B cell (primary cell): ENCODE measurements around the gene SGIP1. TPM values are rescaled to one million over a fixed set of nuclear protein-coding genes. Genes with fewer than 3 reads are reported as not detected.
A peak's percentile ranks its signal among the peaks of the same experiment; 100 is the strongest.
"Not testable (repeated sequence)": the region's sequence is repeated elsewhere in the genome, so short reads cannot be mapped to it uniquely, and the experiment has no call there.

Source experiments
- ATAC-seq: fragments of 200-7000 bp; cut with Tn5 transposase; one replicate; pipeline ENCODE4 v1.10.0; 2021; ENCODE audit warnings: low read depth, mild to moderate bottlenecking, moderate number of reproducible peaks, moderate library complexity
- CTCF ChIA-PET: fragments of 350-600 bp; sonication (Branson Sonifier 250); formaldehyde crosslinking; loops from one replicate; lab custom pipeline; 2021; ENCODE audit warnings: antibody characterized with exemption, inconsistent platforms; lab: Charles Lee
- POLR2A ChIA-PET: fragments of 350-600 bp; sonication (Branson Sonifier 250); formaldehyde crosslinking; loops from one replicate; lab custom pipeline; 2021; ENCODE audit warnings: antibody characterized with exemption; lab: Charles Lee
- DNase-seq: peaks from one replicate; pipeline ENCODE4 v3.0.0; 2013
- H2AFZ ChIP-seq: 2 replicates; pipeline ENCODE4 v1.6.1; 2012; ENCODE audit warnings: mild to moderate bottlenecking, low read depth, low read length; ENCODE audit not compliant: insufficient read depth, poor library complexity, severe bottlenecking
- H3K27ac ChIP-seq, 2 donors: 1 replicate in 1 of 2; 2 replicates in 1 of 2; pipeline ENCODE4 v1.5.1; 2012 to 2013; ENCODE audit warnings: low read length in 2 of 2, mild to moderate bottlenecking in 2 of 2, moderate library complexity in 1 of 2
- H3K27me3 ChIP-seq, 4 experiments: fragments of 200-600 bp in 1 of 4; sonication (generic) in 1 of 4; replicated peaks in 1 of 4; 1 replicate in 2 of 4; 2 replicates in 2 of 4; pipeline versions ENCODE4 v1.6.1 to v1.7.0; 2013 to 2016; ENCODE audit warnings: low read length in 3 of 4, mild to moderate bottlenecking in 2 of 4, mixed read lengths in 1 of 4, moderate library complexity in 1 of 4; ENCODE audit not compliant: insufficient read depth in 4 of 4, control insufficient read depth in 3 of 4; ENCODE audit errors: control extremely low read depth in 1 of 4
- H3K36me3 ChIP-seq, 2 experiments: replicated peaks in 1 of 2; 1 replicate in 1 of 2; 2 replicates in 1 of 2; pipeline versions ENCODE4 v1.6.1 to v1.7.1; 2013; ENCODE audit warnings: low read length in 1 of 2; ENCODE audit not compliant: insufficient read depth in 2 of 2, control insufficient read depth in 1 of 2; ENCODE audit errors: control extremely low read depth in 1 of 2, extremely low read depth in 1 of 2
- H3K4me1 ChIP-seq, 2 donors: fragments of 200-600 bp in 1 of 2; sonication (generic) in 1 of 2; 1 replicate in 1 of 2; 2 replicates in 1 of 2; pipeline versions ENCODE4 v1.5.1 to v1.6.1; 2013 to 2017; ENCODE audit warnings: low read length in 2 of 2; ENCODE audit not compliant: control insufficient read depth in 2 of 2, insufficient read depth in 2 of 2
- H3K4me2 ChIP-seq: replicated peaks from 2 replicates; pipeline ENCODE3; 2012; ENCODE audit warnings: mild to moderate bottlenecking, low read depth, low read length; ENCODE audit not compliant: poor library complexity, severe bottlenecking
- H3K4me3 ChIP-seq, 5 experiments: fragments of 200-600 bp in 1 of 5; sonication (generic) in 1 of 5; 1 replicate in 3 of 5; 2 replicates in 2 of 5; pipeline versions ENCODE4 v1.5.1 to v1.7.0; 2011 to 2016; ENCODE audit warnings: low read length in 4 of 5, mild to moderate bottlenecking in 4 of 5, low read depth in 2 of 5, control low read depth in 1 of 5, moderate library complexity in 1 of 5; ENCODE audit not compliant: insufficient read depth in 1 of 5; ENCODE audit errors: control extremely low read depth in 1 of 5, extremely low read depth in 1 of 5
- H3K79me2 ChIP-seq: fragments of 200-600 bp; sonication (generic); one replicate; pipeline ENCODE4 v1.6.0; 2016; ENCODE audit warnings: low read length; ENCODE audit not compliant: control insufficient read depth, insufficient read depth
- H3K9ac ChIP-seq: fragments of 200-600 bp; sonication (generic); 2 replicates; pipeline ENCODE4 v1.6.1; 2017; ENCODE audit warnings: mild to moderate bottlenecking, low read length, moderate library complexity
- H3K9me3 ChIP-seq, 3 donors: one replicate each; pipeline versions ENCODE4 v1.6.1 to v1.7.1; 2013; ENCODE audit warnings: low read length in 2 of 3; ENCODE audit not compliant: control insufficient read depth in 2 of 3, insufficient read depth in 1 of 3; ENCODE audit errors: control extremely low read depth in 1 of 3
- H4K20me1 ChIP-seq: 2 replicates; pipeline ENCODE4 v1.6.0; 2012; ENCODE audit warnings: mild to moderate bottlenecking, low read length; ENCODE audit not compliant: insufficient read depth, control insufficient read depth, poor library complexity, severe bottlenecking
- H3K27ac Mint-ChIP-seq: one replicate; pipeline ENCODE4 v1.8.0; 2021; ENCODE audit warnings: mixed read lengths
- H3K27me3 Mint-ChIP-seq: one replicate; pipeline ENCODE4 v1.8.0; 2021; ENCODE audit warnings: mixed read lengths
- H3K4me1 Mint-ChIP-seq: one replicate; pipeline ENCODE4 v1.8.0; 2021; ENCODE audit warnings: mixed read lengths
- H3K4me3 Mint-ChIP-seq: one replicate; pipeline ENCODE4 v1.8.0; 2021; ENCODE audit warnings: mixed read lengths
- H3K9me3 Mint-ChIP-seq: one replicate; pipeline ENCODE4 v1.8.0; 2022; ENCODE audit warnings: mixed read lengths; ENCODE audit not compliant: insufficient read depth
- CTCF ChIP-seq: fragments of 200-600 bp; IDR thresholded peaks from one replicate; pipeline ENCODE4 v1.8.0; 2022; ENCODE audit warnings: antibody characterized with exemption, mild to moderate bottlenecking
- EZH2 ChIP-seq: IDR thresholded peaks from 2 replicates; pipeline ENCODE4 v1.6.1; 2012; ENCODE audit warnings: borderline replicate concordance, low read depth, mild to moderate bottlenecking, moderate library complexity, low read length; ENCODE audit not compliant: insufficient read depth, poor library complexity, severe bottlenecking
- WGBS: methylation state at CpG from one replicate; pipeline ENCODE4 v1.1.5; 2013; ENCODE audit warnings: missing lambda C conversion rate; ENCODE audit not compliant: insufficient coverage; 5-methylcytosine and 5-hydroxymethylcytosine counted together
- intact Hi-C: fragments of 100-400 bp; cut with micrococcal nuclease; formaldehyde crosslinking; loops from one replicate; pipeline ENCODE4 v1.10.0; 2022
- polyA plus RNA-seq: library from polyadenylated mRNA; depleted of rRNA; stranded (reverse); fragments of >200 nt; gene quantifications from 2 replicates; pipeline ENCODE4 v1.2.3, GENCODE V29; 2012
- total RNA-seq, 2 donors: library from RNA; stranded (reverse); fragments of 120-200 nt in 1 of 2; gene quantifications; 1 replicate in 1 of 2; 2 replicates in 1 of 2; pipeline versions ENCODE4 v1.2.3 to v1.2.4, GENCODE V29; 2013 to 2022

SGIP1 gene
- total and polyA plus RNA-seq, 2 donors (not counting 1 experiment from before 2014, with no cell fraction given): not detected

- peaks cover 0 to 3% (median 0%) of the 10 kb centered on the region in 3 donors for H3K9me3 ChIP-seq
- H3K4me3 ChIP-seq: no peak overlapping the region
- Mint-ChIP-seq H3K4me3 (no peak overlapping the region), H3K27ac (no peak overlapping the region), H3K9me3 (peaks cover under 1% of the 10 kb centered on the region), H3K27me3 (peaks cover 17% of the 10 kb centered on the region), H3K4me1 (peaks cover 12% of the 10 kb centered on the region)
- H3K27ac ChIP-seq: no peak overlapping the region
- peak overlapping the region; percentile 2 for H2AFZ ChIP-seq
- no peaks in the 10 kb centered on the region for H3K27me3 ChIP-seq
- no peak for DNase-seq
- no peak for TF ChIP-seq CTCF
- TF ChIP-seq EZH2: no peak
- no peaks in the 10 kb centered on the region for H3K79me2 ChIP-seq
- no peak overlapping the region for H3K4me2 ChIP-seq
- intact Hi-C loops: no loop called here
- no CpG with 5 or more reads among the region's 7 CpGs for WGBS
- peaks cover 0 to 7% of the 10 kb centered on the region in 2 donors for H3K4me1 ChIP-seq
- ATAC-seq: no peak
- H4K20me1 ChIP-seq: no peaks in the 10 kb centered on the region
- H3K9ac ChIP-seq: no peak overlapping the region
- POLR2A ChIA-PET: no interaction called here
- H3K36me3 ChIP-seq: no peaks in the 10 kb centered on the region
- CTCF ChIA-PET: interaction anchor here (1.1 to 1.3 kb wide), 3 partner anchors 22 to 774 kb away, joined by 3 to 4 read pairs (median 4); no protein-coding TSS in a partner anchor
Observed at GRCh38 chr1:66733348-66734017, 199.5 kb downstream of the SGIP1 start.

- DNase-seq, H2AFZ ChIP-seq, H3K27ac ChIP-seq, H3K27ac Mint-ChIP-seq, H3K4me1 Mint-ChIP-seq, H4K20me1 ChIP-seq, POLR2A ChIA-PET, H3K9ac ChIP-seq, H3K79me2 ChIP-seq, H3K36me3 ChIP-seq, H3K4me3 Mint-ChIP-seq, ATAC-seq, CTCF ChIA-PET, intact Hi-C loops, H3K4me1 ChIP-seq, H3K9me3 ChIP-seq, H3K4me2 ChIP-seq, H3K4me3 ChIP-seq, H3K9me3 Mint-ChIP-seq, H3K27me3 ChIP-seq: not testable (repeated sequence)
- WGBS: 100% methylated on average over 1 of the region's 6 CpGs
- peaks cover 10% of the 10 kb centered on the region for H3K27me3 Mint-ChIP-seq
Observed at GRCh38 chr1:66734531-66734930, 200.6 kb downstream of the SGIP1 start.
